Naive B cell (primary cell): ENCODE results near the gene POC1A. TPM values are rescaled to one million over a fixed set of nuclear protein-coding genes. Genes with fewer than 3 reads are reported as not detected.
A peak's percentile ranks its signal among the peaks of the same experiment; 100 is the strongest.

Experiments
- ATAC-seq, 2 donors: fragments of 150-1000 bp; cut with Tn5 transposase; 2 replicates each; pipeline ENCODE4 v1.10.0; 2021; ENCODE audit warnings: low read depth in 2 of 2, mild to moderate bottlenecking in 2 of 2, moderate library complexity in 2 of 2
- DNase-seq: peaks from one replicate; pipeline ENCODE4 v3.0.0; 2022
- H3K27ac Mint-ChIP-seq, 6 donors: one replicate each; pipeline ENCODE4 v1.8.0; 2020 to 2022; ENCODE audit warnings: mild to moderate bottlenecking in 6 of 6, mixed read lengths in 6 of 6, moderate library complexity in 5 of 6, inconsistent platforms in 2 of 6
- H3K27me3 Mint-ChIP-seq, 3 donors: one replicate each; pipeline ENCODE4 v1.8.0; 2021 to 2022; ENCODE audit warnings: mixed read lengths in 3 of 3, mild to moderate bottlenecking in 1 of 3
- H3K36me3 Mint-ChIP-seq, 2 donors: one replicate each; pipeline ENCODE4 v1.8.0; 2020 to 2022; ENCODE audit warnings: mixed read lengths in 2 of 2, inconsistent platforms in 1 of 2, mild to moderate bottlenecking in 1 of 2
- H3K4me1 Mint-ChIP-seq, 3 donors: one replicate each; pipeline ENCODE4 v1.8.0; 2020 to 2022; ENCODE audit warnings: mixed read lengths in 3 of 3, inconsistent platforms in 1 of 3, mild to moderate bottlenecking in 1 of 3, moderate library complexity in 1 of 3
- H3K4me3 Mint-ChIP-seq, 8 donors: one replicate each; pipeline ENCODE4 v1.8.0; 2020 to 2022; ENCODE audit warnings: mild to moderate bottlenecking in 8 of 8, mixed read lengths in 8 of 8, moderate library complexity in 8 of 8, inconsistent platforms in 2 of 8
- H3K9me3 Mint-ChIP-seq, 7 donors: one replicate each; pipeline ENCODE4 v1.8.0; 2020 to 2022; ENCODE audit warnings: mixed read lengths in 7 of 7, mild to moderate bottlenecking in 5 of 7, inconsistent platforms in 2 of 7, moderate library complexity in 1 of 7
- polyA plus RNA-seq, 6 donors: library from polyadenylated mRNA; unstranded; fragments of 300-500 nt; fragmentation: Illumina TruSeq; gene quantifications; one replicate each; pipeline ENCODE4 v1.2.3, GENCODE V29; 2021; ENCODE audit warnings: low read depth in 6 of 6

The POC1A gene
- polyA plus RNA-seq, 6 donors from 2014 or later: 1.2 to 4.9 (median 1.6) TPM

- Mint-ChIP-seq H3K4me1 (no peaks in the 10 kb centered on the region), H3K27me3 (no peaks in the 10 kb centered on the region), H3K36me3 (no peaks in the 10 kb centered on the region), H3K4me3 (no peak overlapping the region), H3K9me3 (no peaks in the 10 kb centered on the region), H3K27ac (no peak overlapping the region)
- DNase-seq (no peak), ATAC-seq (no peak)
Measured at GRCh38 chr3:52069855-52070254, 84.4 kb downstream of the POC1A start.

DNA sequence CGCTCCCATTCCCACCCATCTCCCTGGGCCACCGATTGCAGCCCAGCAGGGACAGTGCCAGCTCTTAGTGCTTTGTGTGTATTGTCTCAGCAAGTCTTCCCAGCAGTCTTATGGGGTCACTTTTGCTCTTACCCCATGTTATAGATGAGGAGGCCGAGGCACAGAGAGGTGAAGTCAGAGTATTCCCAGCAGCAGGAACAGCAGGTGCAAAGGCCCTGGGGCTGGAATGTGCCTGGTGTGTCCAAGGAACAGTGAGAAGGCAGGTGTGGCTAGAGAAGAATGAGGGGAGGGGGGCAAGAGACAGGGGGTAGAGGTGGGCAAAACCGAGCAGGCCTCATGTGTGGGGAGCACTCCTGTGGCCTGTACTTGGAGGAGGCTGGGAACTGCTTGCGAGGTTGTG is 85.1 kb downstream of the POC1A start:
- no peak for ATAC-seq
- Mint-ChIP-seq H3K27ac (no peak overlapping the region), H3K4me1 (no peaks in the 10 kb centered on the region), H3K27me3 (no peaks in the 10 kb centered on the region), H3K4me3 (no peak overlapping the region), H3K9me3 (no peaks in the 10 kb centered on the region), H3K36me3 (no peaks in the 10 kb centered on the region)
- no peak for DNase-seq

DNA sequence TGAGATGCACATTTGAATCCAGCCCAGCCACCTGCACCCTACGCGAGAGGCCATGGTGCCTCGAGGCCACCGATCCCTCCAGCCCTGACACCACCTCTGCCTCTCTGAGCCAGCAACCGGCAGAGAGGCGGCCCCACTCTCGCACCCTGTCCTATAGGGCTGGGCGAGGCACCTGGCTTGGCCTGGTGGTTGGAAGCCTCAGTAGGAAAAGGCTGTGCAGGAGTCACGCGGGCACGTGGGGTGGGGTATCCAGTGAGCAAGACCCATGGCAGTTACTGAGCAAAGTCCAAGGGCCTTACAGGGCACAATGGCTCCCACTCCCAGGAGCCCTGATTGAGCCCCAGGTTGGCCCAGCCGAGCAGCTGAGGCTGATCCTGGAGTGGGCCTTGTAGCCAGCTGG is 85.5 kb downstream of the POC1A start:
- H3K4me1 Mint-ChIP-seq: peaks cover under 1 to 2% (median 1%) of the 10 kb centered on the region in 3 donors
- no peaks in the 10 kb centered on the region for H3K9me3 Mint-ChIP-seq
- no peak for ATAC-seq
- H3K4me3 Mint-ChIP-seq: no peak overlapping the region
- no peak for DNase-seq
- H3K27ac Mint-ChIP-seq: no peak overlapping the region
- no peaks in the 10 kb centered on the region for H3K36me3 Mint-ChIP-seq
- no peaks in the 10 kb centered on the region for H3K27me3 Mint-ChIP-seq

GRCh38 chr3:52068055-52068571 is 86.1 kb downstream of the POC1A start:
- no peaks in the 10 kb centered on the region for H3K36me3 Mint-ChIP-seq
- H3K27me3 Mint-ChIP-seq: no peaks in the 10 kb centered on the region
- H3K4me3 Mint-ChIP-seq: no peak overlapping the region
- no peaks in the 10 kb centered on the region for H3K9me3 Mint-ChIP-seq
- peak overlapping the region in 1 of 6 donors; percentile 47 for H3K27ac Mint-ChIP-seq
- H3K4me1 Mint-ChIP-seq: peaks cover 6 to 8% (median 7%) of the 10 kb centered on the region in 3 donors
- ATAC-seq (no peak), DNase-seq (no peak)

- H3K36me3 Mint-ChIP-seq: no peaks in the 10 kb centered on the region
- no peak for ATAC-seq
- H3K4me1 Mint-ChIP-seq: peaks cover 8 to 14% (median 12%) of the 10 kb centered on the region in 3 donors
- peak overlapping the region in 1 of 8 donors; percentile 35 for H3K4me3 Mint-ChIP-seq
- H3K27ac Mint-ChIP-seq: peak overlapping the region in 1 of 6 donors; percentile 47
- no peak for DNase-seq
- no peaks in the 10 kb centered on the region for H3K27me3 Mint-ChIP-seq
- no peaks in the 10 kb centered on the region for H3K9me3 Mint-ChIP-seq
Measured at GRCh38 chr3:52067526-52067925, 86.7 kb downstream of the POC1A start.

- DNase-seq: no peak
- no peak for ATAC-seq
- Mint-ChIP-seq H3K4me3 (no peak overlapping the region), H3K9me3 (no peaks in the 10 kb centered on the region), H3K27me3 (no peaks in the 10 kb centered on the region), H3K4me1 (peaks cover 13 to 19% (median 17%) of the 10 kb centered on the region in 3 donors), H3K36me3 (no peaks in the 10 kb centered on the region), H3K27ac (no peak overlapping the region)
Measured at GRCh38 chr3:52067046-52067445, 87.2 kb downstream of the POC1A start.

DNA sequence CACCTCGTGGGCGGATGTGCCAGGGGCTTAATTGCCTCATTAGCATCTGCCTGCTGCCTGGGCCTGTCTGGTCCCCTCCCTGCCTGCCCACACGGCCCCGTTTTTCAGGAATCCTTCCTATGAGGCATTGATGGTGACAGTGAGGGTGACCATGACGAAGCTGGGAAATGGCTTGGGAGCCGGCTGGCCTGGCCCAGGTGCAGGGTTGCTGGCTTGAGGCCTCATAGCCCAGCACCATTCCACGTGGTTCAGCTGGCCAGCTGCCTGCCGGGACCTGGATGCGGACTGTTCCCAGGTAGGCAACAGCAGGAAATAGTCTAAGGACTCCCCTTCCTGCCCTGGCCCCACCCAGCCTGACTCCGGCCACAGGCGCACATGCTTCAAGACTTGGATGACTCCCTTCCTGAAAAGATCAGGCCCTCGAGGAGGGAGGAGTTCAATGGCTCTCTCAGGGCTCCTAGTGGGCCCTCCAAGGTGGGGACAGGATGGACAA is 88.9 kb downstream of the POC1A start:
- H3K9me3 Mint-ChIP-seq: no peaks in the 10 kb centered on the region
- H3K27me3 Mint-ChIP-seq: no peaks in the 10 kb centered on the region
- ATAC-seq: no peak
- H3K4me1 Mint-ChIP-seq: peaks cover 13 to 27% (median 23%) of the 10 kb centered on the region in 3 donors
- H3K27ac Mint-ChIP-seq: no peak overlapping the region
- H3K4me3 Mint-ChIP-seq: no peak overlapping the region
- DNase-seq: no peak
- no peaks in the 10 kb centered on the region for H3K36me3 Mint-ChIP-seq

GRCh38 chr3:52064561-52064960 is 89.7 kb downstream of the POC1A start:
- Mint-ChIP-seq H3K4me3 (no peak overlapping the region), H3K27ac (no peak overlapping the region), H3K27me3 (no peaks in the 10 kb centered on the region), H3K4me1 (peaks cover 13 to 28% (median 27%) of the 10 kb centered on the region in 3 donors), H3K9me3 (no peaks in the 10 kb centered on the region), H3K36me3 (no peaks in the 10 kb centered on the region)
- DNase-seq (no peak), ATAC-seq (no peak)

GRCh38 chr3:52063026-52063723 is 91.0 kb downstream of the POC1A start:
- no peaks in the 10 kb centered on the region for H3K9me3 Mint-ChIP-seq
- ATAC-seq (no peak), DNase-seq (no peak)
- H3K27ac Mint-ChIP-seq: peak overlapping the region in 2 of 6 donors; percentile 39 to 58
- H3K4me1 Mint-ChIP-seq: peaks cover 16 to 32% (median 28%) of the 10 kb centered on the region in 3 donors
- H3K4me3 Mint-ChIP-seq: peak overlapping the region in 2 of 8 donors; percentile 57 to 60
- H3K36me3 Mint-ChIP-seq: no peaks in the 10 kb centered on the region
- H3K27me3 Mint-ChIP-seq: no peaks in the 10 kb centered on the region

GRCh38 chr3:52062505-52062904 is 91.7 kb downstream of the POC1A start:
- H3K4me1 Mint-ChIP-seq: peaks cover 16 to 37% (median 28%) of the 10 kb centered on the region in 3 donors
- peak overlapping the region in 2 of 6 donors; percentile 59 to 63 for H3K27ac Mint-ChIP-seq
- H3K9me3 Mint-ChIP-seq: no peaks in the 10 kb centered on the region
- ATAC-seq (peak; percentile 42 to 43), DNase-seq (no peak)
- H3K27me3 Mint-ChIP-seq: no peaks in the 10 kb centered on the region
- peak overlapping the region in 1 of 8 donors; percentile 23 for H3K4me3 Mint-ChIP-seq
- H3K36me3 Mint-ChIP-seq: no peaks in the 10 kb centered on the region

DNA sequence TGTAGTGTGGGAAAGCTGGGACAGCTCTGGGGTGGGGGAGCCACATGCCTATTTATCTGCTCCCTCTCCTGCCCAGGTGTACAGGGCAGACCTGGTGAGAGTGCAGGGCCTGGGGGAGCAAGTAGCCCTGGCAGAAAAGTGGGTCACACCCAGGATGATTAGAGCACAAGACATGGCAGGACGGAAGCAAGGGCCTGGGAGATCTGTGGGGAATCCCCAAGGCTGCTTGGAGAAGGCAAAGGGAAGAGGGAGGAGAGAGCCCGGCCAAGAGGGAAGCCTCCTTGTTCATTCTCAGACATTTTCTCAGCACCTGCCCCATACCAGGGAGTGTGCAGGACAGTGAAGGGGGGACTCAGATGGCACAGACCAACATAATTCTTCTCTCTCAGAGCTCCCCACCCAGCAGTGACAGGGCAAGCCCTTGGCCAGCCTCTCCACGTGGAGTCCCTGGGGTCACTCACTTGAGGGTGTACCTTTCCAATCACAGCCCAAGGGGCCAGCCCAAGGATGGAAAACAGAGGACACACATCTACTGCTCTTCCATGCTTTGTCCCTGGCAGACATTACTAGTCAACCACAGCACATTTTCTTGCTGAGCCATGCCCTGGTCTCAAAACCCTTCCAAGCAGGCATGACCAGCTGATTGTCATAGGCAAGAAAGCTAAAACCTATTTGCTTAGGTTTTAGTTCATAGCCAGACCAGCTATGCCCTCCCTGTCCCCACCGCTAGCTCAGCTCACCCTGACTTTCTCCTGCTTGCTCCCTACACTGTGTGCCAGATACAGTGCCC is 92.9 kb downstream of the POC1A start:
- Mint-ChIP-seq H3K9me3 (no peaks in the 10 kb centered on the region), H3K4me3 (peak overlapping the region in 1 of 8 donors; percentile 0), H3K27ac (peak overlapping the region in 3 of 6 donors; percentile 7 to 83 (median 37)), H3K36me3 (no peaks in the 10 kb centered on the region), H3K27me3 (no peaks in the 10 kb centered on the region), H3K4me1 (peaks cover 16 to 45% (median 34%) of the 10 kb centered on the region in 3 donors)
- ATAC-seq: no peak
- DNase-seq: no peak

- DNase-seq (no peak), ATAC-seq (no peak)
- peak overlapping the region in 1 of 6 donors; percentile 73 for H3K27ac Mint-ChIP-seq
- H3K4me1 Mint-ChIP-seq: peaks cover 23 to 49% (median 44%) of the 10 kb centered on the region in 3 donors
- no peaks in the 10 kb centered on the region for H3K9me3 Mint-ChIP-seq
- no peaks in the 10 kb centered on the region for H3K36me3 Mint-ChIP-seq
- no peaks in the 10 kb centered on the region for H3K27me3 Mint-ChIP-seq
- no peak overlapping the region for H3K4me3 Mint-ChIP-seq
Measured at GRCh38 chr3:52059781-52060180, 94.4 kb downstream of the POC1A start.

DNA sequence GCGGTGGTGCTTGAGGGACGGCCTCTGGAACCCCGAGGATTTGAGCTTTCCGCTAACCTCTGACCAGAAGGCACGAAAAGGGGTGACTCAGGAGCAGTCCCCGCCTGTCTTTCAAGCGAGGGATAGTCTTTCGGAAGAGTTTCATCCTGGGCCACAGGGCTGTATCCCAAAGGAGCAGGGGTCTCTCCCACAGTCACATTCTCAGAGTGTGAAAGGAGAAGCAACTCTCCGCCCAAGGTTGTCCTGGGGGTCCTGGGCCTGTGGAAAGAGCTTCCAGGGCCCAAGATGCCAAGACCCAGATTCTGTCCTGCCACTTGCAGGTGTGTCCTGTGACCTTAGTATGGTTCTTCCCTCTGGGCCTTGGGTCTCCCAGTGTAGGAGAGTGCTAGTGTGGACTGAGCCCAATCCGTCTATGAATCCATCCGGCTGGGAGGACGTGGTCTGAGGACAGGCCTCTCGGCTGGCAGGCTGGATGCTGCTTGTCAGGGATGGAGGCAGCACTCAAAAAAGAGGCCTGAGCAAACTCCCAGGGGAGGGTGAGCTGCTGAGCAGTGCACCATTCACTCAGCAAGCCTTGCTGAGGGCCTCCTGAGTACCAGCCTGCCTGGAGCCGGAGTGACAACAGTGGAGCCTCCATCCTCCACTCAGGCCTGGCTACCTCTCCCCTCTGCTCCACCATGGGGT is 96.3 kb downstream of the POC1A start:
- Mint-ChIP-seq H3K4me1 (peaks cover 34 to 57% (median 54%) of the 10 kb centered on the region in 3 donors), H3K27me3 (no peaks in the 10 kb centered on the region), H3K27ac (peak overlapping the region in 2 of 6 donors; percentile 21 to 87), H3K36me3 (no peaks in the 10 kb centered on the region), H3K9me3 (no peaks in the 10 kb centered on the region), H3K4me3 (peak overlapping the region; percentile 35 to 94 (median 92))
- no peak for DNase-seq
- no peak for ATAC-seq
